Lower leg skin (tissue), 3 donors: ENCODE measurements around the gene BCAT1.

ENCODE experiments used
- CTCF ChIP-seq, 3 donors: fragments of 450-650 bp; IDR thresholded peaks; one replicate each; pipeline ENCODE4 v1.5.1; 2016; ENCODE audit warnings: antibody characterized with exemption in 3 of 3, mild to moderate bottlenecking in 3 of 3, moderate library complexity in 2 of 3
- POLR2A ChIP-seq, 2 donors: fragments of 450-650 bp; IDR thresholded peaks; one replicate each; pipeline ENCODE4 v1.6.1; 2016 to 2017; ENCODE audit warnings: antibody characterized with exemption in 2 of 2, mild to moderate bottlenecking in 1 of 2, moderate library complexity in 1 of 2

- TF ChIP-seq POLR2A (IDR thresholded peaks at IDR 0.05): no peak
- no peak for TF ChIP-seq CTCF (IDR thresholded peaks at IDR 0.05)
Measured at GRCh38 chr12:24915501-24915900, 33.4 kb downstream of the BCAT1 start.
